ENCODE data around the gene TMEM40. TPM values are rescaled to one million over a fixed set of nuclear protein-coding genes. Genes with fewer than 3 reads are reported as not detected.

Gene TMEM40
- total and polyA plus RNA-seq, 2 experiments from 2014 or later: 0.14 to 0.48 TPM

- no peaks in the 10 kb centered on the region for H3K4me1 ChIP-seq (ENCODE audit: insufficient read depth)
- no peak for TF ChIP-seq ZNF114 (CRISPR knock-in tag; IDR thresholded peaks at IDR 0.05)
- TF ChIP-seq EZH2phosphoT487 (IDR thresholded peaks at IDR 0.05; ENCODE audit: unreplicated experiment): no peak
- no peak for TF ChIP-seq REST (IDR thresholded peaks at IDR 0.05; ENCODE audit: unreplicated experiment)
- TF ChIP-seq JUNB (IDR thresholded peaks at IDR 0.05; ENCODE audit: unreplicated experiment): no peak
- TF ChIP-seq ZNF331 (CRISPR knock-in tag; IDR thresholded peaks at IDR 0.05; ENCODE audit: low read depth): no peak
- TF ChIP-seq, protein P1, sequence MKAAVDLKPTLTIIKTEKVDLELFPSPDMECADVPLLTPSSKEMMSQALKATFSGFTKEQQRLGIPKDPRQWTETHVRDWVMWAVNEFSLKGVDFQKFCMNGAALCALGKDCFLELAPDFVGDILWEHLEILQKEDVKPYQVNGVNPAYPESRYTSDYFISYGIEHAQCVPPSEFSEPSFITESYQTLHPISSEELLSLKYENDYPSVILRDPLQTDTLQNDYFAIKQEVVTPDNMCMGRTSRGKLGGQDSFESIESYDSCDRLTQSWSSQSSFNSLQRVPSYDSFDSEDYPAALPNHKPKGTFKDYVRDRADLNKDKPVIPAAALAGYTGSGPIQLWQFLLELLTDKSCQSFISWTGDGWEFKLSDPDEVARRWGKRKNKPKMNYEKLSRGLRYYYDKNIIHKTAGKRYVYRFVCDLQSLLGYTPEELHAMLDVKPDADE (IDR thresholded peaks at IDR 0.05): no peak
- no peak overlapping the region for H3K27ac Mint-ChIP-seq
- H4K20me1 ChIP-seq (replicated peaks; ENCODE audit: insufficient read depth): no peaks in the 10 kb centered on the region
- no peak for ATAC-seq
- H3K4me1 Mint-ChIP-seq: no peaks in the 10 kb centered on the region
- 0 out of 2 replicates have a peak, but pooled peaks cover 5% of the 10 kb centered on the region for H3K27me3 ChIP-seq (ENCODE audit: insufficient read depth)
- H3K36me3 Mint-ChIP-seq (ENCODE audit: low read depth): no peaks in the 10 kb centered on the region
- no peak overlapping the region for H3K27ac ChIP-seq (ENCODE audit: low read depth)
- no peaks in the 10 kb centered on the region for H3K9me2 ChIP-seq (ENCODE audit: insufficient read depth)
- H3K79me2 ChIP-seq (replicated peaks; ENCODE audit: insufficient read depth): no peaks in the 10 kb centered on the region
- H3F3A ChIP-seq (replicated peaks; ENCODE audit: low read depth): no peaks in the 10 kb centered on the region
- no peak for DNase-seq (ENCODE audit: low spot score)
- H3K27me3 Mint-ChIP-seq (ENCODE audit: insufficient read depth, low read depth, poor library complexity): peaks cover 7% of the 10 kb centered on the region
- H2AFZ ChIP-seq: no peak overlapping the region
- H3K36me3 ChIP-seq (ENCODE audit: insufficient read depth): no peaks in the 10 kb centered on the region
- H3K4me2 ChIP-seq: no peak overlapping the region
- H3K4me3 ChIP-seq: no peak overlapping the region
- H3K9me3 Mint-ChIP-seq: no peaks in the 10 kb centered on the region; the same call in 2 of the 3 replicates
- no peak overlapping the region for H3K4me3 Mint-ChIP-seq
Measured at GRCh38 chr3:12771236-12771635, 12.2 kb upstream of the TMEM40 start.

- H4K20me1 ChIP-seq (replicated peaks; ENCODE audit: insufficient read depth): no peaks in the 10 kb centered on the region
- H3K36me3 ChIP-seq (ENCODE audit: insufficient read depth): no peaks in the 10 kb centered on the region
- no peaks in the 10 kb centered on the region for H3F3A ChIP-seq (replicated peaks; ENCODE audit: low read depth)
- no peaks in the 10 kb centered on the region for H3K4me1 ChIP-seq (ENCODE audit: insufficient read depth)
- Mint-ChIP-seq H3K9me3 (no peaks in the 10 kb centered on the region; the same call in 2 of the 3 replicates), H3K36me3 (ENCODE audit: low read depth) (no peaks in the 10 kb centered on the region), H3K4me3 (no peak overlapping the region), H3K27ac (no peak overlapping the region), H3K4me1 (no peaks in the 10 kb centered on the region), H3K27me3 (ENCODE audit: insufficient read depth, low read depth, poor library complexity) (peaks cover 7% of the 10 kb centered on the region)
- H3K27ac ChIP-seq (ENCODE audit: low read depth): no peak overlapping the region
- H3K4me3 ChIP-seq: no peak overlapping the region
- no peak overlapping the region for H3K4me2 ChIP-seq
- TF ChIP-seq STAT1 (IDR thresholded peaks at IDR 0.05; ENCODE audit: unreplicated experiment) (no peak), CTCF (conservative IDR thresholded peaks at IDR 0.05; ENCODE audit: low read depth in 2 of 2) (no peak), ZNF114 (CRISPR knock-in tag; IDR thresholded peaks at IDR 0.05) (no peak)
- TF ChIP-seq, protein P1 (IDR thresholded peaks at IDR 0.05): no peak
- no peaks in the 10 kb centered on the region for H3K9me2 ChIP-seq (ENCODE audit: insufficient read depth)
- DNase-seq (ENCODE audit: low spot score): no peak
- ATAC-seq: no peak
- no peaks in the 10 kb centered on the region for H3K79me2 ChIP-seq (replicated peaks; ENCODE audit: insufficient read depth)
- 0 out of 2 replicates have a peak, but pooled peaks cover 5% of the 10 kb centered on the region for H3K27me3 ChIP-seq (ENCODE audit: insufficient read depth)
- H2AFZ ChIP-seq: no peak overlapping the region
Measured at GRCh38 chr3:12769761-12770160, 10.7 kb upstream of the TMEM40 start.

Data from GM23338 (cell line).